Activated T-cell treated with anti-CD3 and anti-CD28 coated beads, Interleukin-2, amount 50 U/mL, for 24 hours (primary cell): ENCODE measurements around the gene ADGRA3.
"Not testable (repeated sequence)": the region's sequence is repeated elsewhere in the genome, so short reads cannot be mapped to it uniquely, and the experiment has no call there.

Experiments
- DNase-seq: peaks from one replicate; pipeline ENCODE4 v3.0.0-alpha.2; 2020
- H3K27ac Mint-ChIP-seq: 2 replicates; pipeline ENCODE4 v1.8.0; 2020; ENCODE audit warnings: mild to moderate bottlenecking, mixed read lengths
- H3K27me3 Mint-ChIP-seq: 2 replicates; pipeline ENCODE4 v1.8.0; 2020; ENCODE audit warnings: mixed read lengths
- H3K36me3 Mint-ChIP-seq: 2 replicates; pipeline ENCODE4 v1.8.0; 2020; ENCODE audit warnings: low read depth, mixed read lengths
- H3K4me1 Mint-ChIP-seq: 2 replicates; pipeline ENCODE4 v1.8.0; 2020; ENCODE audit warnings: low read depth, mixed read lengths
- H3K4me3 Mint-ChIP-seq: 2 replicates; pipeline ENCODE4 v1.8.0; 2020; ENCODE audit warnings: mild to moderate bottlenecking, moderate library complexity, mixed read lengths
- H3K9me3 Mint-ChIP-seq: 2 replicates; pipeline ENCODE4 v1.8.0; 2020; ENCODE audit warnings: mixed read lengths

Gene ADGRA3

DNA sequence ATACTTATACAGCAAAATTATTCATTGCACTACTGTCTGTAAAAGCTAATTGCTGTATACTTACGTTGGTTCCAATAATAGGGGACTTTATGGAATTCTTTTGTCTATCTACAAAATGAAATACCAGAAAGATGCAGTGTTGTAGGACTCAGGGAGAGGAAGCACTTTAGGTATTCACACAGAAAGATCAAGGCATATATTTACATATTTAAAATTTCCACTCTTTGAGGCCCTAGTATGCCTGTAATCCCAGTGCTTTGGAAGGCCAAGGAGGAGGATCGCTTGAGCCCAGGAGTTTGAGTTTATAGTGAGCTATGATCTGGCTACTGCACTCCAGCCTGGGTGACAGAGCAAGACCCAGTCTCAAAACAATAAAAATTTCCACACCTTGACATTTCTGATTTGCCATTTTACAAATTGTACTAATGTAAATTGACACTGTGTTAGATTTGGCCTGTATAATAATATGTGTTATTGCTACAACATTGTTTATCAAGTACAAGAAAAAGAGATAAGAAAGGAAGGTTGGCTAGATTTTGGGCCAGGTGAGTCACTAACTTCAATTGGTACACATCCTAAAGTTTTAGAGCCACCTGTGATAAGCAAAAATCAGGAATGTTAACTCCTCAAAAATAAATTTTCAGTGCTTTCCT, 35.1 kb downstream of the ADGRA3 start:
- Mint-ChIP-seq H3K27ac (no peak overlapping the region), H3K27me3 (no peaks in the 10 kb centered on the region), H3K4me1 (peaks cover 31% of the 10 kb centered on the region), H3K9me3 (peaks cover 3% of the 10 kb centered on the region), H3K4me3 (no peak overlapping the region), H3K36me3 (peaks cover 2% of the 10 kb centered on the region)
- no peak for DNase-seq

- H3K27ac Mint-ChIP-seq, result no peak overlapping the region
These were observed 37.4 kb downstream of the ADGRA3 start for GRCh38 chr4:22478426-22478825.

DNA sequence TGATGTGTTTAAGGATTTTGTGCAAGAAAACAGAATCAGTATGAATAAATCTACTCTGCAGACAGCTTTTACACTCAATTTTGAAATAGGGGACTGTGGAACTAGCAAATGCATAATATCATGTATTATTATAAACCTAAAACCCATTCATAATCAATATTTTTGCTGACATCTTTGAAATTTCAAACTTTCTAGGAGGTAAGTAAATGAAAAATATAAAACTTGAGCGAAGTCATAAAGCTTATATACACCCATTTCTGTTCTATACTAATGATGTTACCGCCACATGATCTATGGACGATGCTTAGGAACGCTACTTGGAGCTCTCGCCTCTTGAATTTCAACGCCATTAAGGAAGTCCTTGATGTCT, 38.1 kb downstream of the ADGRA3 start:
- H3K4me3 Mint-ChIP-seq, result no peak overlapping the region
- H3K27me3 Mint-ChIP-seq, result no peaks in the 10 kb centered on the region
- H3K4me1 Mint-ChIP-seq, result peaks cover 13% of the 10 kb centered on the region
- DNase-seq, result no peak
- H3K36me3 Mint-ChIP-seq, result peaks cover 2% of the 10 kb centered on the region
- H3K27ac Mint-ChIP-seq, result no peak overlapping the region
- peaks cover 3% of the 10 kb centered on the region for H3K9me3 Mint-ChIP-seq

More at GRCh38 chr4:22478426-22478825, 37.4 kb downstream of the ADGRA3 start:
- Mint-ChIP-seq H3K27me3 (no peaks in the 10 kb centered on the region), H3K9me3 (peaks cover 3% of the 10 kb centered on the region), H3K4me3 (no peak overlapping the region), H3K4me1 (peaks cover 16% of the 10 kb centered on the region), H3K36me3 (peaks cover 2% of the 10 kb centered on the region)
- DNase-seq, result no peak

GRCh38 chr4:22477136-22477812, 38.6 kb downstream of the ADGRA3 start:
- no peak overlapping the region for H3K4me3 Mint-ChIP-seq
- no peak for DNase-seq
- no peaks in the 10 kb centered on the region for H3K27me3 Mint-ChIP-seq
- H3K9me3 Mint-ChIP-seq, result peaks cover 3% of the 10 kb centered on the region
- no peak overlapping the region for H3K27ac Mint-ChIP-seq
- H3K36me3 Mint-ChIP-seq, result peaks cover 4% of the 10 kb centered on the region
- peaks cover 13% of the 10 kb centered on the region for H3K4me1 Mint-ChIP-seq

- Mint-ChIP-seq H3K36me3 (peaks cover 4% of the 10 kb centered on the region), H3K4me3 (no peak overlapping the region), H3K4me1 (peaks cover 10% of the 10 kb centered on the region), H3K9me3 (peaks cover 3% of the 10 kb centered on the region), H3K27ac (no peak overlapping the region), H3K27me3 (no peaks in the 10 kb centered on the region)
- no peak for DNase-seq
These were observed 39.9 kb downstream of the ADGRA3 start for GRCh38 chr4:22476011-22476410.

DNA sequence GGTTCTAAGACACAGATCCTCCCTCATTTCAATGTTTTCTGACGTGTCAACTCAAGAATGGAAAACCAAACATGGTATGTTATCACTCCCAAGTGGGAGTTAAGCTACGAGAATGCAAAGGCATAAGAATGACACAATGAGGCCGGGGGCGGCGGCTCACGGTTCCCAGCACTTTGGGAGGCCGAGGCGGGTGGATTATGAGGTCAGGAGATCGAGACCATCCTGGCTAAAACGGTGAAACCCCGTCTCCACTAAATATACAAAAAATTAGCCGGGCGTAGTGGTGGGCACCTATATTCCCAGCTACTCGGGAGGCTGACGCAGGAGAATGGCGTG, 40.6 kb downstream of the ADGRA3 start:
- DNase-seq, H3K27ac Mint-ChIP-seq, H3K9me3 Mint-ChIP-seq, H3K27me3 Mint-ChIP-seq, H3K4me3 Mint-ChIP-seq, H3K4me1 Mint-ChIP-seq, H3K36me3 Mint-ChIP-seq: not testable (repeated sequence)

GRCh38 chr4:22474636-22475310, 41.1 kb downstream of the ADGRA3 start:
- peaks cover 7% of the 10 kb centered on the region for H3K36me3 Mint-ChIP-seq

DNA sequence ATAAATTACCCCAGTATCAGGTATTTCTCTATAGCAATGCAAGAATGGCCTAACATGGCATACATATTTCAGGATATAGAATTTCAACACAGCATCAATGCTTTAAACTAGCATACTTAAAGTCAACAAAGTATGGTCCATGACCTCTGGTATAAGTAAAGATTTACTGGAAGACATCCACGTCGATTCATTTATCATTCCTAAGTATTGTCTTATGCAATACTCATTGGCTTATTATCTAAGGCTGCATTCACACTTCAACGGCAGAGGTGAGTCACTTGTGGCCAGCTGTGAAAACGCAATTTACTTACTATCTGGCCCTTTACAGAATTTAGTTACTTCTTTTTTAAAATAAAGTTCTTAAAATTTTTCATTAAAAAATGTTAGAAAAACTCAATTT, 42.6 kb downstream of the ADGRA3 start:
- Mint-ChIP-seq H3K4me1 (peaks cover 2% of the 10 kb centered on the region), H3K27me3 (no peaks in the 10 kb centered on the region), H3K4me3 (no peak overlapping the region), H3K36me3 (peaks cover 7% of the 10 kb centered on the region), H3K9me3 (no peaks in the 10 kb centered on the region), H3K27ac (no peak overlapping the region)
- DNase-seq, result no peak

More at GRCh38 chr4:22474636-22475310, 41.1 kb downstream of the ADGRA3 start:
- Mint-ChIP-seq H3K4me1 (peaks cover 7% of the 10 kb centered on the region), H3K4me3 (no peak overlapping the region), H3K27ac (no peak overlapping the region), H3K9me3 (no peaks in the 10 kb centered on the region), H3K27me3 (no peaks in the 10 kb centered on the region)
- DNase-seq, result no peak

DNA sequence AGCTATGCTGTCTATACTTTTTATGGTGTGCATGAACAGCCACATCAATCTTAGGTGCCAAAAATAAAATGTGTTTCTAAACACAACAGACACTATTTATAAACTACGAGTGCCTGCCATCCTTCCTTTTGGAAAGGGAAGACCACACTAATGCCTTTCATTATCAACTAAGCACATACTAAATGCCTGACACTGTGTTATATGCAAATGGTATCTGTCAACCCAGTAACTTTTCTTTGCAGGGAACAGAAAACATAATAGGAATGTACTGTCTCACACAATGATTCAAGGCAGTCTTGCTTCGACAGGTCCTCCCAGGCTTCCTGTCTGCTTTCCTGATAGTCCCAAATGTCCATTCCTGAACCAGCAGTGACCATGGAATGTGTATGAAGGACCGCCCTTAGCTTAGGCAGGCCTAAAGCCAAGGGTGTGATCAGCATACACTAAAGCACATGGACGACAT, 43.8 kb downstream of the ADGRA3 start:
- Mint-ChIP-seq H3K36me3 (peaks cover 7% of the 10 kb centered on the region), H3K27ac (no peak overlapping the region), H3K4me3 (no peak overlapping the region), H3K27me3 (no peaks in the 10 kb centered on the region), H3K9me3 (no peaks in the 10 kb centered on the region), H3K4me1 (peaks cover 2% of the 10 kb centered on the region)
- no peak for DNase-seq

DNA sequence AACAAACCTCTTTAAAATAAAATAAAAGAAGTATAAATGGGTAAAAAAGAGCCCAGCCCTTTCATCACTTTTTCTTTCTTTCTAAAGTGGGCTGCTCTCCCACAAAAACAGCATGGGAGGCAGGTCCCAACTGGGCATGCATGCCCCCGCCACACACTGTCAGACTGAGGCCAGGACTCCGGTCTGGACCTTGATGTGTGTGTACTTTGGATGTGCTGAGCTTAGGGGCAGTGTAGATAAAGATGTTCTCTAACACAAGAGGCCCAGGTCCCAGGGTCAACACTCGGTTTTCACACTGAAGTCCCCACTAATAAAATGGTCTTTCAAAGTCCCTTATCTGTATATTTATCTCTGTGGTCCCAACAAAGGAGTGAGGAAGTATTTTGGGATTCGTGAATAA, 44.4 kb downstream of the ADGRA3 start:
- H3K9me3 Mint-ChIP-seq, result no peaks in the 10 kb centered on the region
- H3K4me3 Mint-ChIP-seq, result no peak overlapping the region
- H3K27me3 Mint-ChIP-seq, result no peaks in the 10 kb centered on the region
- H3K36me3 Mint-ChIP-seq, result peaks cover 7% of the 10 kb centered on the region
- DNase-seq, result no peak
- H3K4me1 Mint-ChIP-seq, result peaks cover 2% of the 10 kb centered on the region
- no peak overlapping the region for H3K27ac Mint-ChIP-seq

DNA sequence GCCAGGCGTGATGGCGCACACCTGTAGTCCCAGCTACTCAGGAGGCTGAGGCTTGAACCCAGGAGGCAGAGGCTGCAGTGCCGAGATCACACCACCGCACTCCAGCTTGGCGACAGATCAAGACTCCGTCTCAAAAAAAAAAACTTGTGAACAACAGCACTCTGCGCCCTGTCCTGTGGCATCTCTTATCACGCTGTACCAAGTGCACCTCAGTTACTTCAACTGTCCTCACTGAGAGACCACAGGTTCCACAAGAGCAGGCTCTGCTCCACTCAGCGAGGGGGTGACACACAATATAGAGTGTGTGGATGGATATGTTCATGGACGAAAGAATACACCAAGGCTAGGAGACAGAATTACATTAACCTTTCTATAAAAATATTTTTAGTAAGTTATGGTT, 49.3 kb downstream of the ADGRA3 start:
- no peak overlapping the region for H3K4me3 Mint-ChIP-seq
- H3K9me3 Mint-ChIP-seq, result peaks cover 4% of the 10 kb centered on the region
- H3K27me3 Mint-ChIP-seq, result no peaks in the 10 kb centered on the region
- no peak for DNase-seq
- H3K36me3 Mint-ChIP-seq, result peaks cover 11% of the 10 kb centered on the region
- no peak overlapping the region for H3K27ac Mint-ChIP-seq
- H3K4me1 Mint-ChIP-seq, result peaks cover 10% of the 10 kb centered on the region

DNA sequence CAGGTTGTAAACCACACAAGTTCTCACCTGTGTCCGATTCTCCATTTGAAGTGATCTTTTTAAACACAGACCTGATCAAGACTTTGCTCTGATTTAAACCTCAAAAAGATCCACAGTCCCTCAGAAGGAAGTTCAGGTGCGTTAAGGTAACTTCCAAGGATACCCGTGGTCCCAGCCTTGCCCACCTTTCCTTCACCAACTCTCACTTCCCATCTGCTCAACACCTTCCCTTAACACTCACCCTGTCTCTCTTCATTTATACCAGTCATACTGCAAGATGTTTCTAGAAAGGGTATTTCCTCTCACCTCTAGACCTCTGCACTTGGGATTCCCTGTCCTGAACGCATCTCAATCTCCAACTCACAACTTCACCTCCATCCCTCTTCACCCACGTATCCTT, 49.9 kb downstream of the ADGRA3 start:
- Mint-ChIP-seq H3K4me3 (no peak overlapping the region), H3K27me3 (no peaks in the 10 kb centered on the region), H3K4me1 (peaks cover 10% of the 10 kb centered on the region), H3K27ac (no peak overlapping the region), H3K9me3 (peaks cover 4% of the 10 kb centered on the region), H3K36me3 (peaks cover 11% of the 10 kb centered on the region)
- DNase-seq, result no peak

DNA sequence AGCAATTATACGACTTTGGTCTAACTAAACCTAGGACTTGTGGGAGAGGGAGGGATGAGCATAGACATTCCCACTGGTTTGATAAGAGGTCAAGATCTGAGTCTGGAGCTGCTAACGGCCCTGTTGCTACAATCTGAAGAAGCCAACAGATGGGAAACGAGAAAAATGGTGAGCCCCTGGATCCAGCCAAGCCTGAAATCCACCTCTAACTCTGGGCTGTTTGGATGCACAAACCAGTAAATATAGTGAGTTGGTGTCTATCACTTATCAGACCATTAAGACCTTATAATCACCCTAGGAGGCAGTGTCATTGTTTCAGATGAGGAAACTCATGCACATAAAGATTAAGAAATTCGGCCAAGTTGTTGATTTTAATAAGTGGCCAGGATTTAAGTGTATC, 50.5 kb downstream of the ADGRA3 start:
- Mint-ChIP-seq H3K4me1 (peaks cover 10% of the 10 kb centered on the region), H3K27me3 (no peaks in the 10 kb centered on the region), H3K36me3 (peaks cover 11% of the 10 kb centered on the region), H3K4me3 (no peak overlapping the region), H3K9me3 (peaks cover 4% of the 10 kb centered on the region), H3K27ac (no peak overlapping the region)
- DNase-seq, result no peak

GRCh38 chr4:22463179-22463578, 52.7 kb downstream of the ADGRA3 start:
- Mint-ChIP-seq H3K27me3 (no peaks in the 10 kb centered on the region), H3K36me3 (peaks cover 9% of the 10 kb centered on the region), H3K27ac (no peak overlapping the region), H3K4me3 (no peak overlapping the region), H3K4me1 (peaks cover 10% of the 10 kb centered on the region), H3K9me3 (peaks cover 4% of the 10 kb centered on the region)
- DNase-seq, result peak; percentile 38

GRCh38 chr4:22462688-22463087, 53.2 kb downstream of the ADGRA3 start:
- Mint-ChIP-seq H3K4me3 (no peak overlapping the region), H3K9me3 (peaks cover 4% of the 10 kb centered on the region), H3K27me3 (no peaks in the 10 kb centered on the region), H3K4me1 (peaks cover 10% of the 10 kb centered on the region), H3K27ac (no peak overlapping the region), H3K36me3 (peaks cover 9% of the 10 kb centered on the region)
- no peak for DNase-seq
